Testis (tissue), 2 donors: Measurements from ENCODE around the gene MYO7B.

Experiments used
- POLR2A ChIP-seq: fragments of 450-650 bp; IDR thresholded peaks from one replicate; pipeline ENCODE4 v1.6.1; 2017; ENCODE audit warnings: antibody characterized with exemption, mild to moderate bottlenecking, moderate library complexity
- TF ChIP-seq, protein P1 (sequence below), 3 experiments: fragments of 450-650 bp in 2 of 3; fragments of 200-600 bp in 1 of 3; sonication (generic) in 1 of 3; IDR thresholded peaks; one replicate each; pipeline ENCODE4 v1.5.1; 2016 to 2019; ENCODE audit warnings: antibody characterized with exemption in 3 of 3, mild to moderate bottlenecking in 2 of 3, moderate library complexity in 1 of 3

DNA sequence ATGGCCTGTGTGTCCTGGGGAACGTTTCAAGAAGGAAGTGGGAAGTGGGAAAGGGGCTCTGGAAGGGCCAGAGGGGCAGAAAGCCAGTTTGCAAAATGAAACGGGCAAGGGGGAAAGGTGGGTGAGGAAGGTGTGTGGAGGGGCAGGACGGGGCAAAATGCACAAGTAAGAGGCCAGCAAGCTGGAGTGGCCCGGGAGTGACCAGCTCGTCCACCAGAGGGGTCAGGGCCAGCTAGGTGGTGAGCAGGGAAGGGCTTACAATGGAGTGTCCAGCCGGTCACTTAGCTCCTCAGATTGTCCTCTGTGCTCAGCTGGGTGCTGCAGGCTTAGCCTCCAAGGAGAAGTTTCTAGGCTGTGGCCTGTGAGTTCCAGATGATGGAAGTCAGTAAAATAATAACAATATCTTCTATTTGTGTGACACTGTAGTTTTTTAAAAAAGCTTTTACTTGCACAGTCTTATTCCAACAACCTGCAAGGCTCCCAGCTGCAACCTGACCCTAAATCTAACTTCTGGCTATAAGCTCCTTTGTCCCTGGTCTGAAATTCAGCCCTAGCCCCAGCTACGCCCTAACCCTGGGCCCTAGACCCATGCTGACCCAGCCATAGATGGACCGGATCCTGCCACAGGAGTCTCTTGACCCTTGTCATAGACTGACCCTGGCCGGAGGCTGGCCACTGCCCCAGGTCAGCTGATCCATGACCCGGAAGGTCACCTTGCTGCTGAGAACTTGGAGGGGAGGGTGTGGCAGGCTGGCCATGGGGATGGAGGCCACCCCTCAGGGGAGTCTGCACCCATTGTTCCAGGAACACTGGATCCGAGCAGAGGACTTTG is 29.2 kb downstream of the MYO7B start:
- TF ChIP-seq, protein P1, sequence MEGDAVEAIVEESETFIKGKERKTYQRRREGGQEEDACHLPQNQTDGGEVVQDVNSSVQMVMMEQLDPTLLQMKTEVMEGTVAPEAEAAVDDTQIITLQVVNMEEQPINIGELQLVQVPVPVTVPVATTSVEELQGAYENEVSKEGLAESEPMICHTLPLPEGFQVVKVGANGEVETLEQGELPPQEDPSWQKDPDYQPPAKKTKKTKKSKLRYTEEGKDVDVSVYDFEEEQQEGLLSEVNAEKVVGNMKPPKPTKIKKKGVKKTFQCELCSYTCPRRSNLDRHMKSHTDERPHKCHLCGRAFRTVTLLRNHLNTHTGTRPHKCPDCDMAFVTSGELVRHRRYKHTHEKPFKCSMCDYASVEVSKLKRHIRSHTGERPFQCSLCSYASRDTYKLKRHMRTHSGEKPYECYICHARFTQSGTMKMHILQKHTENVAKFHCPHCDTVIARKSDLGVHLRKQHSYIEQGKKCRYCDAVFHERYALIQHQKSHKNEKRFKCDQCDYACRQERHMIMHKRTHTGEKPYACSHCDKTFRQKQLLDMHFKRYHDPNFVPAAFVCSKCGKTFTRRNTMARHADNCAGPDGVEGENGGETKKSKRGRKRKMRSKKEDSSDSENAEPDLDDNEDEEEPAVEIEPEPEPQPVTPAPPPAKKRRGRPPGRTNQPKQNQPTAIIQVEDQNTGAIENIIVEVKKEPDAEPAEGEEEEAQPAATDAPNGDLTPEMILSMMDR (IDR thresholded peaks at IDR 0.05), result no peak
- TF ChIP-seq POLR2A, result no peak
